Endothelial cell (in vitro differentiated cells): ENCODE measurements around the gene PTH. TPM values are rescaled to one million over a fixed set of nuclear protein-coding genes. Genes with fewer than 3 reads are reported as not detected.

Experiments
- DNase-seq: peaks from one replicate; pipeline ENCODE4 v3.0.0; 2021; ENCODE audit warnings: low spot score
- H3K27ac Mint-ChIP-seq: one replicate; pipeline ENCODE4 v1.8.0; 2021; ENCODE audit warnings: mixed read lengths, inconsistent platforms; ENCODE audit not compliant: unreplicated experiment
- H3K27me3 Mint-ChIP-seq: one replicate; pipeline ENCODE4 v1.8.0; 2021; ENCODE audit warnings: mild to moderate bottlenecking, moderate library complexity, mixed read lengths, inconsistent platforms; ENCODE audit not compliant: unreplicated experiment
- H3K36me3 Mint-ChIP-seq: one replicate; pipeline ENCODE4 v1.8.0; 2021; ENCODE audit warnings: mild to moderate bottlenecking, low read depth, mixed read lengths, inconsistent platforms; ENCODE audit not compliant: unreplicated experiment
- H3K4me1 Mint-ChIP-seq: one replicate; pipeline ENCODE4 v1.8.0; 2021; ENCODE audit warnings: mild to moderate bottlenecking, mixed read lengths, inconsistent platforms; ENCODE audit not compliant: unreplicated experiment
- H3K4me3 Mint-ChIP-seq: one replicate; pipeline ENCODE4 v1.8.0; 2021; ENCODE audit warnings: mild to moderate bottlenecking, mixed read lengths, inconsistent platforms; ENCODE audit not compliant: unreplicated experiment
- H3K9me3 Mint-ChIP-seq: one replicate; pipeline ENCODE4 v1.8.0; 2021; ENCODE audit warnings: mixed read lengths, inconsistent platforms; ENCODE audit not compliant: unreplicated experiment
- total RNA-seq: library from RNA; stranded (reverse); fragmentation: NEBNext Ultra II Directional; extraction: Animal tissue kit (Norgen Biotek cat#: 25700); gene quantifications from one replicate; pipeline ENCODE4 v1.2.1, GENCODE V29; 2021; ENCODE audit not compliant: unreplicated experiment
- TF ChIP-seq, protein P1 (sequence below): fragments of 200-600 bp; sonication (generic); IDR thresholded peaks from one replicate; pipeline ENCODE4 v1.5.0; 2021; ENCODE audit warnings: antibody characterized with exemption; ENCODE audit not compliant: unreplicated experiment

The PTH gene
- total RNA-seq, 1 donor from 2014 or later, result not detected

- DNase-seq, result no peak
- TF ChIP-seq, protein P1, sequence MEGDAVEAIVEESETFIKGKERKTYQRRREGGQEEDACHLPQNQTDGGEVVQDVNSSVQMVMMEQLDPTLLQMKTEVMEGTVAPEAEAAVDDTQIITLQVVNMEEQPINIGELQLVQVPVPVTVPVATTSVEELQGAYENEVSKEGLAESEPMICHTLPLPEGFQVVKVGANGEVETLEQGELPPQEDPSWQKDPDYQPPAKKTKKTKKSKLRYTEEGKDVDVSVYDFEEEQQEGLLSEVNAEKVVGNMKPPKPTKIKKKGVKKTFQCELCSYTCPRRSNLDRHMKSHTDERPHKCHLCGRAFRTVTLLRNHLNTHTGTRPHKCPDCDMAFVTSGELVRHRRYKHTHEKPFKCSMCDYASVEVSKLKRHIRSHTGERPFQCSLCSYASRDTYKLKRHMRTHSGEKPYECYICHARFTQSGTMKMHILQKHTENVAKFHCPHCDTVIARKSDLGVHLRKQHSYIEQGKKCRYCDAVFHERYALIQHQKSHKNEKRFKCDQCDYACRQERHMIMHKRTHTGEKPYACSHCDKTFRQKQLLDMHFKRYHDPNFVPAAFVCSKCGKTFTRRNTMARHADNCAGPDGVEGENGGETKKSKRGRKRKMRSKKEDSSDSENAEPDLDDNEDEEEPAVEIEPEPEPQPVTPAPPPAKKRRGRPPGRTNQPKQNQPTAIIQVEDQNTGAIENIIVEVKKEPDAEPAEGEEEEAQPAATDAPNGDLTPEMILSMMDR, result no peak
- Mint-ChIP-seq H3K27me3 (peaks cover 2% of the 10 kb centered on the region), H3K36me3 (peaks cover 1% of the 10 kb centered on the region), H3K4me1 (peaks cover 4% of the 10 kb centered on the region), H3K27ac (no peak overlapping the region), H3K9me3 (no peaks in the 10 kb centered on the region), H3K4me3 (no peak overlapping the region)
Observed at GRCh38 chr11:13468750-13469149, 27.0 kb downstream of the PTH start.

- H3K4me1 Mint-ChIP-seq, result peaks cover 20% of the 10 kb centered on the region
- peaks cover 2% of the 10 kb centered on the region for H3K27me3 Mint-ChIP-seq
- no peak for DNase-seq
- no peaks in the 10 kb centered on the region for H3K9me3 Mint-ChIP-seq
- TF ChIP-seq, protein P1, result peak; percentile 49
- no peak overlapping the region for H3K4me3 Mint-ChIP-seq
- no peak overlapping the region for H3K27ac Mint-ChIP-seq
- H3K36me3 Mint-ChIP-seq, result peaks cover 3% of the 10 kb centered on the region
Observed at GRCh38 chr11:13465909-13466371, 29.9 kb downstream of the PTH start.

- Mint-ChIP-seq H3K4me1 (peaks cover 34% of the 10 kb centered on the region), H3K27ac (peak overlapping the region; percentile 97)
Observed at GRCh38 chr11:13463779-13464290, 32.0 kb downstream of the PTH start.

DNA sequence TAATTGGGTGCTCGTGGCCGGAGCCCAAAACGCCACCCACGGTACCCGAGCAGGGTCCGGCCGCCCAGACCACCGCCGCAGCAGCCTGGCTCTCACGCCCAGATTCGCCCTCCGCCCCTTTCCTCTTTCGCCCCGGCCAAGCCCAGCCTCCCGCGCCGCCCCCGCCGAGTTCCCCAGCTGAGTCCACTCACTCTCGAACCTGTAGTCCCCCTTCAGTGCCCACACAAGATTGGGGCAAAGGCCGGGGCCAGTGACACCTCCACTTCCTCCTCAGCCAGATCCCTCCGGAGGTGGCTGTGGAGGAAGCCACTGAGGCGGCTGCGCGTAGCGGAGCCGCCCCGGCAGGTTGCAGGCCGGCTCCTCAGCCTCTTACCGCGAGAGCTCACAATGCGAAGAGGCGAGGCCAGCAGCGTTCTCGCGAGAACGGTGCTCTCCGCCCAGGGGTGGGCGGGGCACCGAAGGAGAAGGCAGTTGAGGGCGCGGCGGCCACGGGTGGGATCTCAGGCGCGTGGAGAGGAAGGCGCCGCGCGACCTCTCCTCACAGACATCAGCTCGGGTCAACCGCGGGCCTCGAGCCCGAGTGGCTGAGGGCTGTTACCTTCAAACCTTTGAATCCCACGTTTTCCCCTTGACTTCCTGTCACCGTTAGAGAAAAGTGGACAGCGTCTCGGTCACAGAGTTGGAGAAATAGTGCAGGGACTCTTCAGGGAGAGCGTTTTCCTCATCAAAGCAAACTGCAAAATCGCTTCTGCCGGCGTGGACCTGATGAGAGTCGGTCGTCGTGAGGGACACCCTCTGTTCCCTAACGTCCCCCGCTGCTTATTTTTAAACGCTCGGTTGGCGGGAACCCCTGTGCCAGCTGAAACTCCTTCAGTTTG is 32.7 kb downstream of the PTH start, which contains the start of gene BTBD10:
Gene BTBD10 (minus strand): TSS at position 322 of the 878 bp plus-strand sequence. CDS start 18,098 bp downstream, outside the sequence.
- no peaks in the 10 kb centered on the region for H3K9me3 Mint-ChIP-seq
- H3K27ac Mint-ChIP-seq, result peak within 1 kb of the TSS; percentile 97
- no peaks in the 10 kb centered on the region for H3K27me3 Mint-ChIP-seq
- H3K4me3 Mint-ChIP-seq, result peak within 1 kb of the TSS; percentile 96
- DNase-seq, result peak; percentile 91
- TF ChIP-seq, protein P1, result no peak
- peaks cover 34% of the 10 kb centered on the region for H3K4me1 Mint-ChIP-seq
- H3K36me3 Mint-ChIP-seq, result peaks cover 7% of the 10 kb centered on the region

More at GRCh38 chr11:13463779-13464290, 32.0 kb downstream of the PTH start:
- no peak for DNase-seq
- peak overlapping the region; percentile 96 for H3K4me3 Mint-ChIP-seq
- peaks cover 7% of the 10 kb centered on the region for H3K36me3 Mint-ChIP-seq
- no peaks in the 10 kb centered on the region for H3K9me3 Mint-ChIP-seq
- TF ChIP-seq, protein P1, result no peak
- no peaks in the 10 kb centered on the region for H3K27me3 Mint-ChIP-seq
